Memory B cell (primary cell): ENCODE data around the gene PRIM1.
"Not testable (repeated sequence)": the region's sequence is repeated elsewhere in the genome, so short reads cannot be mapped to it uniquely, and the experiment has no call there.

Experiments
- ATAC-seq: fragments of 150-1000 bp; cut with Tn5 transposase; 2 replicates; pipeline ENCODE4 v1.10.0; 2021; ENCODE audit warnings: low read depth, mild to moderate bottlenecking, moderate library complexity
- DNase-seq, 2 donors: peaks; one replicate each; pipeline ENCODE4 v3.0.0; 2022; ENCODE audit warnings: low spot score in 2 of 2
- H3K27ac Mint-ChIP-seq: one replicate; pipeline ENCODE4 v1.8.0; 2022; ENCODE audit warnings: mild to moderate bottlenecking, moderate library complexity, mixed read lengths
- H3K27me3 Mint-ChIP-seq: one replicate; pipeline ENCODE4 v1.8.0; 2022; ENCODE audit warnings: mixed read lengths
- H3K36me3 Mint-ChIP-seq: one replicate; pipeline ENCODE4 v1.8.0; 2022; ENCODE audit warnings: mild to moderate bottlenecking, mixed read lengths
- H3K4me1 Mint-ChIP-seq: one replicate; pipeline ENCODE4 v1.8.0; 2022; ENCODE audit warnings: mixed read lengths
- H3K4me3 Mint-ChIP-seq: one replicate; pipeline ENCODE4 v1.8.0; 2022; ENCODE audit warnings: mild to moderate bottlenecking, moderate library complexity, mixed read lengths
- H3K9me3 Mint-ChIP-seq: one replicate; pipeline ENCODE4 v1.8.0; 2022; ENCODE audit warnings: mixed read lengths

The PRIM1 gene

DNA sequence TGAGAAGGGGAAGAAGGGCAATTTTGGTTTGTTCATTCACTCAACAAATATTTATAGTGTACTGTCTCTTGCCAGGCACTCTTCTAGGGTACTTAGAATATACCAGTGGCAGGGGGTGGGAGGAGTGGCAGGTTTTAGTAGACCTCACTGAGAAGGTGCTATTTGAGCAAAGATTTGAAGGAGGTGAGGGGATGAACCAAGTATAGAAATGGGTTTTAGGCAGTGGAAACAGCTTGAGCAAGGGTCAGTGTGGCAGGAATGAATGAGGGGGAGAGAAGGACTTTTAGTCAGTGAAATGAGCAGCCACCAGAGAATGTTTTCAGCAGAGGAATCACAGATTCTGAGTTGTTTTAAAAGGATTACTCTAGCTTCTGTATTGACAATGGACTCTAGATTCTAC, 2.3 kb downstream of the PRIM1 start:
- H3K36me3 Mint-ChIP-seq: peaks cover 15% of the 10 kb centered on the region
- H3K4me1 Mint-ChIP-seq: peaks cover 29% of the 10 kb centered on the region
- H3K9me3 Mint-ChIP-seq: no peaks in the 10 kb centered on the region

DNA sequence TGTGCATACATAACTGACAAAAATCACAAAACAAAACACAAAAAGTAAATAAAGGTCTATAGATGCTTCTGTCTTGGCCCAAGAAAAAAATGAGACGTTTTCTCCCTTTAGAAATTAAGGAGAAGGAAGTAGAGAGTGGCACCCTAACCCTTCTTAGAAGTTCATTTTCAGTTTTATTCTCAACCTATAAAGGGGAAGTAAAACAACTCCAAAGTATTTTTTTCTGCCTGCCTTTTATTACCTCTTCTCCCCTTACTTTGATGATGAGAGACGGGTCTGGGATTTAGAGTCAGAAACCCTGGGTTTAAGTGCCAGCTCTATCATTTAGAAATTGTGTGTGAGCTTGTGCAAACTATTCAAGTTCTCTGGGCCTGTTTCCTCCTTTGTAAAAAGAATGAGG, 2.8 kb downstream of the PRIM1 start:
- Mint-ChIP-seq H3K27me3 (no peaks in the 10 kb centered on the region), H3K9me3 (no peaks in the 10 kb centered on the region), H3K27ac (peak overlapping the region; percentile 65), H3K4me3 (peak overlapping the region; percentile 50), H3K36me3 (peaks cover 15% of the 10 kb centered on the region), H3K4me1 (peaks cover 29% of the 10 kb centered on the region)
- DNase-seq (no peak), ATAC-seq (peak; percentile 36)

More for the DNA sequence above, 2.3 kb downstream of the PRIM1 start:
- no peak for DNase-seq
- no peak for ATAC-seq
- Mint-ChIP-seq H3K4me3 (peak overlapping the region; percentile 35), H3K27ac (peak overlapping the region; percentile 65), H3K27me3 (no peaks in the 10 kb centered on the region)

DNA sequence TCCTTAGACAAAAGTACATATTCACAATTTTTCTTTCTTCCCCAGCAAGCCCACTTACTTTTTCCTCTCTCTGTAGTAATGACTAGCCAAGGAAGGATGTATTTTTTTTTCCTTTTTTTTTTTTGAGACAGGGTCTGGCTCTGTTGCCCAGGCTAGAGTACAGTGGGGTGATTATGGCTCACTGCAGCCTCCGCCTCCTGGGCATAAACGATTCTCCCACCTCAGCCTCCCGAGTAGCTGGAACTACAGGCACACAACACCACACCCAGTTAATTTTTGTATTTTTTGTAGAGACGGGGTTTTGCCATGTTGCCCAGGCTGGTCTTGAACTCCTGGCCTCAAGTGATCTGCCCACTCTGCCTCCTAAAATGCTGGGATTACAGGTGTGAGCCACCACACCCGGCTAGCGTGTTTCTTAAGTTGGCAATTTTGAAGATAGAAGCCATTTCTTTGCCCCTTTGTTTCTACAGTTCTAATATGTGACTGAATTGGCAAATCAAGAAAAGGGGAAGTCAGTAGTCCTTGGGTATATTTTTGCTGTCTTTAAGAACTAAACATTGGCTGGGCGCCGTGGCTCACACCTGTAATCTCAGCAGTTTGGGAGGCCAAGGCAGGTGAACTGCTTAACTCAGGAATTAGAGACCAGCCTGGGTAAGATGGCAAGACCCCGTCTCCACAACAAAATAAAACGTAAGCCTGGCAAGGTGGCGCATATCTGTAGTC, 23.8 kb downstream of the PRIM1 start:
- DNase-seq (no peak), ATAC-seq (no peak)
- H3K4me3 Mint-ChIP-seq: no peak overlapping the region
- peaks cover 9% of the 10 kb centered on the region for H3K36me3 Mint-ChIP-seq
- H3K4me1 Mint-ChIP-seq: peaks cover 8% of the 10 kb centered on the region
- H3K9me3 Mint-ChIP-seq: no peaks in the 10 kb centered on the region
- no peak overlapping the region for H3K27ac Mint-ChIP-seq
- no peaks in the 10 kb centered on the region for H3K27me3 Mint-ChIP-seq

DNA sequence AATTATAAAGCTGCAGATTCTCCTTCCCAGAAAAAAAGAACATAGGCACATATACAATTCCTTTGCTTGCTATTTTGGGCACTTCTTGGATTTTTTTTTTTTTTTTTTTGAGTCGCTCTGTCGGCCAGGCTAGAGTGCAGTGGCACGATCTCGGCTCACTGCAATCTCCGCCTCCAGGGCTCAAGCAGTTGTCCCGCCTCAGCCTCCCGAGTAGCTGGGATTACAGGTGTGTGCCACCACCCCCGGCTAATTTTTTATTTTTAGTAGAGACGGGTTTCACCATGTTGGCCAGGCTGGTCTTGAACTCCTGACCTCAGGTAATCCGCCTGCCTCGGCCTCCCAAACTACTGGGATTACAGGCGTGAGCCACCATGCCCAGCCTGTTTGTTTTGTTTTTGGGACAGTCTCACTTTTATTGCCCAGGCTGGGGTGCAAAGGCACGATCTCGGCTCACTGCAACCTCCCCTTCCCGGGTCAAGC, 25.9 kb downstream of the PRIM1 start:
- peak overlapping the region; percentile 87 for H3K27ac Mint-ChIP-seq
- not testable (repeated sequence) for DNase-seq, ATAC-seq, H3K9me3 Mint-ChIP-seq, H3K27me3 Mint-ChIP-seq
- peaks cover 23% of the 10 kb centered on the region for H3K4me1 Mint-ChIP-seq
- peak overlapping the region; percentile 87 for H3K4me3 Mint-ChIP-seq
- peaks cover 13% of the 10 kb centered on the region for H3K36me3 Mint-ChIP-seq

DNA sequence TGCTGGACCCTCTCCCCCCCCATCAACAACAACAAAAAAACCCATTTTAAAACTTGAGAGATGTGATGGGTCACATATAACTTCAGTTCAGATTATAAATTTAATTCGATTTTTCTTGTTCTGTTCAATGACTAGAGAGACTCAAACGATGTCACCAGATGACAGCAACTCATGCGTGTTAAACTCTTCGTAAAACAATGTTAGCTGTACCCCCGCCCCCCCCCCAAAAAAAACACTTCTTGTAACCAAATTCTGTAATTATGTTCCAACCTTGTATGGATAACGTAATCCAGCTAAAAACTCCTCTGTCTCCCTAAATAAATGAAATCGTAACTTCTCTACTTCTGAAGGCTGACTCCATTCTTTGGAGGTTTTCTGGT, 26.4 kb downstream of the PRIM1 start:
- ATAC-seq: no peak
- H3K9me3 Mint-ChIP-seq: no peaks in the 10 kb centered on the region
- H3K4me3 Mint-ChIP-seq: peak overlapping the region; percentile 87
- no peaks in the 10 kb centered on the region for H3K27me3 Mint-ChIP-seq
- no peak for DNase-seq
- H3K27ac Mint-ChIP-seq: peak overlapping the region; percentile 87
- H3K36me3 Mint-ChIP-seq: peaks cover 18% of the 10 kb centered on the region
- peaks cover 28% of the 10 kb centered on the region for H3K4me1 Mint-ChIP-seq

DNA sequence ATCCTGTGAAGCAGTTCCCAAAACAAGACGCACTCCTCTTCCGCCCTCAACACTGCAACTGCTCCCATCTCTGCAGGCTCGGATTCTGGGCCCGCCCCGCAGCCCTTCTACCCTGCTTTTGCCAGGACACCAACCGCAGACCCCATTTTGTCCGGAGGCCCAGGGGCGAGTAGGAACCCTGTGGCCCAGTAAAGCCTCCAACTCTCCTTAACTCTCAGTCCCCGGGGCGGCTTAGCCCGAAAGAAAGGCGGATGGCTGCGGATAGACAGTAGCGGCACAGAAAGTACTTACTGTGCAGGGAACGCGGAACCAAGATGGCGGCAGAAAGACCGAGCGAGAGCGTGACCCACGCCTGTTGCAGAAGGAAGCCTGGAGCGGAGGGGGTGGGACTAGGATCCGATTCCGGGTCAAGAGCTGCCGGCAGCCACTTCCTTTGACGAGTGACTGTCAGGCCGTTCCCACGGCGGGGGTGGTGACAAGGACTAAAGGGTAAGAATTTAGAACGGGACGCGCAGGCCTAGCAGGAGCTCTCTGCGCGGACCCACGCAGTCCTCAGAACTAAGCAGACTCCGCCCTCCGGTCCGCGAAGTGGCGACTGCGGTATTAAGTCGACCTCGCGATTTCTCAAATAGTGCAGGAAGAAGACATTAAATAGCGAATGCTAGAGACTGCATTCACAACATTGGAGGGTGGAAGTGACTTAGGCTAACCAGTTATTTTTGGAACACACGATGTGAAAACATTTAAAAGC, 27.0 kb downstream of the PRIM1 start, which contains the start of gene NACA:
Gene NACA (minus strand): TSS at position 328 of the 751 bp plus-strand sequence. CDS start 778 bp downstream, outside the sequence.
- H3K27me3 Mint-ChIP-seq: no peaks in the 10 kb centered on the region
- H3K27ac Mint-ChIP-seq: peak within 1 kb of the TSS; percentile 87
- peaks cover 34% of the 10 kb centered on the region for H3K4me1 Mint-ChIP-seq
- H3K4me3 Mint-ChIP-seq: peak within 1 kb of the TSS; percentile 87
- ATAC-seq (peak; percentile 90), DNase-seq (peak; percentile 82 to 92)
- H3K9me3 Mint-ChIP-seq: no peaks in the 10 kb centered on the region
- H3K36me3 Mint-ChIP-seq: peaks cover 22% of the 10 kb centered on the region

DNA sequence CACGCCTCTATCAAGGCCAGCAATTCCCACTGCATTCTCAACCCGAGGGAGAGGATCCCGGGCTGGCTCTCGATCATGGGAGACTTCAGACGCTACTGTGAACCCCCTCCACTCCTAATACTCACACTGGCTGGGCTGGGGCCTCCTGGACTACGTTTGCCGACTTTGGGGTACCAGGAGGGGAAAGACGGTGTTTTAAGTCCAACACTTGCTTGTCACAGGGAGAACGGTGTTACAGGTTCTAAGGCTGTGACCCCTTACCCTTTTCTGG, 27.5 kb downstream of the PRIM1 start:
- H3K27me3 Mint-ChIP-seq: no peaks in the 10 kb centered on the region
- H3K36me3 Mint-ChIP-seq: peaks cover 24% of the 10 kb centered on the region
- ATAC-seq (no peak), DNase-seq (no peak)
- H3K4me1 Mint-ChIP-seq: peaks cover 39% of the 10 kb centered on the region
- H3K27ac Mint-ChIP-seq: peak overlapping the region; percentile 87
- no peaks in the 10 kb centered on the region for H3K9me3 Mint-ChIP-seq
- H3K4me3 Mint-ChIP-seq: peak overlapping the region; percentile 87

DNA sequence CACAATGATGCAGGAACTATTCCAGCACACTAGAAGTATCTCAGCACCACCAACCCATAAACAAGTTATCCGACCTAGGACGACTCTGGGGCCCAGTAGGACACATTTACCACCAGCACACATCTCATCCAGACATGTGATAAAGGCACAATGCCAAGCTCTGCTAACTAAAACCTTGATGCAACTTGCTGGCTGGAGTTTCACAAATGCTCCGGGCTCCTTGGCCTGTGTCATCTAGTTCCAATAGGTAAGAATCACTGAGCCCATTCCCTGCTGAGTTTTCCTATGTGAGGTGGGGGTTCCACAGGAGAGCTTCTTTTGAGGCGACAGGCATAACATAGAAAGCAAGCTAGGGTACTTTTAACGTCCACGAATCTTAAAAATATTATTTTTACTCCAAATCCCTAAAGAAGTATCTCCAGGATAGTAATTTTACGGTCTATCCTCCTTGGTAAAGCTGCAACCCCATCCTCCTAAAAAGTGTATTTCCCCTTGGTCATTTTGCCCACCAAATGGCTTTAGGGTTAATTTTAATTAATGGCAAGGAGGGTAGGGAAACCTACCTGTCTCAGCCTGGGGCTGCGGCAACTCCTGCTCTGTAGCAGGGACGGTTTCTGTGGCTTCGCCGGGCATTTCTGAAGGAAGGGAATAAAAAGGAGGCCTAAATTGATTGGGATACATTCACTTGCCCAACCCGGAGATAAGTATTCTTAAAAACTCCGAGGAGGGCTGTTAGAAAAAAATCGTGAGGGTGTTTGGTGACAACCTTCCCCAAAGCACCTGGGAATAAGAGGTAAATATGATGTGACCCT, 28.0 kb downstream of the PRIM1 start:
- Mint-ChIP-seq H3K9me3 (no peaks in the 10 kb centered on the region), H3K4me1 (peaks cover 44% of the 10 kb centered on the region), H3K36me3 (peaks cover 27% of the 10 kb centered on the region), H3K27me3 (no peaks in the 10 kb centered on the region), H3K4me3 (peak overlapping the region; percentile 87), H3K27ac (peak overlapping the region; percentile 87)
- ATAC-seq (no peak), DNase-seq (no peak)

DNA sequence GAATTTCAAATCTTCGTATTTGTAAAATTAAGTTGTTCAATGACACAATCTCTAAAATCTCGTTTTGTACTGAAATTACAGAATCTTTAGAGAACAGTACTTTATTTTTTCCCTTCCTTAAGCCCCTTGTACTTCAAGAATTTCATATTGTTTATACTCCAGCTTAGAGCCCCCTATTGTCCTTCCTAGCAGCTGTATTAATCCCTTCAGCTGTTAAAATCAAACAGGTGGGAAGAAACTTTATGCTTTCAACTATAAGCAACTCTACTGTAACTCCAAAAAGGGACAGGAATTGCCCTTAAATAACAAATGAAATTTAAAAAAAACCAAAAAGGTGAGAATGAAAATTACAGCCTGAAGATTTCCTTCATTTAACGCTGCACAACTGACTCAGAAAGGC, 28.8 kb downstream of the PRIM1 start:
- no peaks in the 10 kb centered on the region for H3K9me3 Mint-ChIP-seq
- peak overlapping the region; percentile 87 for H3K27ac Mint-ChIP-seq
- ATAC-seq (no peak), DNase-seq (no peak)
- H3K4me1 Mint-ChIP-seq: peaks cover 50% of the 10 kb centered on the region
- no peaks in the 10 kb centered on the region for H3K27me3 Mint-ChIP-seq
- peaks cover 32% of the 10 kb centered on the region for H3K36me3 Mint-ChIP-seq
- H3K4me3 Mint-ChIP-seq: peak overlapping the region; percentile 87

DNA sequence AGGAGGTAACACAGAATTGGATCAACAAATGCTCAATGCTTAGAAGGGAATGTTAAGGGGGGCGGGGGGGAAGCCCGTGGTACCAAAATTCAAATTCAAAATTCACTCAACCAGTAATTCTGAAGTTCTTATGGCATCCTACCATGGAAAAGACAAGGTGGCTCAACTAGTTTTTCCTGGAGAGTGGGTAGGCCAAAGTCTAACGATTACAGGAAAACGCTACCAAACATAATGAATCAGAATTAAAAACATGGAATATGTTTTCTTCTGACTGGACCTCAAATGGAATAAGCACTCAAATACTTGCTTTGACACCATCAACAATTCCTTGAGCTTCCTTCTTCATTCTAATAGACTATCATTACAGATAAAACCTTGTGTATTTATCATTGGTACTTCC, 29.3 kb downstream of the PRIM1 start:
- peaks cover 32% of the 10 kb centered on the region for H3K36me3 Mint-ChIP-seq
- H3K4me3 Mint-ChIP-seq: peak overlapping the region; percentile 21

DNA sequence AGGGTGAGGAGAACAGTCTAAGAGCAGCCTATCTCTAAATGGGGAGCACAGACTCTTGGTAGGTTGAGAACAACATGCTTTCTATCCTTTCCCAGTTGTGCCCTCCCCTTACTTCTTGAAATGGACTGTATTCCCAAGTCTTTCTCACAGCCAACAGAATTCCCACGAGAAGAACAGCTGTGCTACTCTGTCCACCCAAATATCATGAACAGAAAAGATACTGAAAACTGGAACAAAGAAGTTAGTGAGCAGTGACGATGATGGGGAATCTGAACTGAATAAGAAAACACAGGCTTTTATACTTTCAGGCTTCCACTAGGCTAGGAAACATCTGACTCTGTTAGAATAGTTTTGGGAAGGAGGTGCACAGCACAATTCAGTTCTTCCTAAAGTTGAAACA, 30.4 kb downstream of the PRIM1 start:
- peaks cover 34% of the 10 kb centered on the region for H3K36me3 Mint-ChIP-seq
- ATAC-seq: no peak
- no peaks in the 10 kb centered on the region for H3K9me3 Mint-ChIP-seq
- H3K27me3 Mint-ChIP-seq: no peaks in the 10 kb centered on the region
- no peak for DNase-seq
- no peak overlapping the region for H3K4me3 Mint-ChIP-seq
- H3K4me1 Mint-ChIP-seq: peaks cover 53% of the 10 kb centered on the region
- H3K27ac Mint-ChIP-seq: peak overlapping the region; percentile 74

More for the DNA sequence above, 29.3 kb downstream of the PRIM1 start:
- H3K9me3 Mint-ChIP-seq: no peaks in the 10 kb centered on the region
- H3K4me1 Mint-ChIP-seq: peaks cover 50% of the 10 kb centered on the region
- H3K27ac Mint-ChIP-seq: peak overlapping the region; percentile 74
- DNase-seq: no peak
- no peak for ATAC-seq
- no peaks in the 10 kb centered on the region for H3K27me3 Mint-ChIP-seq

DNA sequence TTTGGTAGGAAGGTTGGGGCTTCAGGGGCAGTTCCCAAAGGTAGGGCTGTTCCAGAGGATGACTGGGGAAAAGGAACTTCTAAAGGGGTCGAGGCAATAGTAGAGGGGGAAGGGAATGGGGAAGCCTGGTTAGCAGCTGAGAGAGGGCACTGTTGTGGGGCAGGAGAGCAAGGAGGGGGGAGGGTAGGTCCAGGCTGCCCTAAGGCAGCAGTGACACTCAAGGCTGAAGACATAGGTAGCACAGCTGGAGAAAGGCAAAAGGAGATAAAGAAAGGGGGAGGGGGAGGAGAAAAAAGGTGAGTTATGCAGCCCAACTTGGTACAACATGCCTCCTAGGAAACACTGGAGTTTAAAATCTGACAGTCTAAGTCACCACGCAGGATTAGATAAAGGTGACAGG, 30.9 kb downstream of the PRIM1 start:
- ATAC-seq (no peak), DNase-seq (no peak)
- H3K36me3 Mint-ChIP-seq: peaks cover 37% of the 10 kb centered on the region
- H3K4me1 Mint-ChIP-seq: peaks cover 56% of the 10 kb centered on the region
- H3K9me3 Mint-ChIP-seq: no peaks in the 10 kb centered on the region
- H3K27ac Mint-ChIP-seq: peak overlapping the region; percentile 74
- H3K4me3 Mint-ChIP-seq: peak overlapping the region; percentile 18
- H3K27me3 Mint-ChIP-seq: no peaks in the 10 kb centered on the region

DNA sequence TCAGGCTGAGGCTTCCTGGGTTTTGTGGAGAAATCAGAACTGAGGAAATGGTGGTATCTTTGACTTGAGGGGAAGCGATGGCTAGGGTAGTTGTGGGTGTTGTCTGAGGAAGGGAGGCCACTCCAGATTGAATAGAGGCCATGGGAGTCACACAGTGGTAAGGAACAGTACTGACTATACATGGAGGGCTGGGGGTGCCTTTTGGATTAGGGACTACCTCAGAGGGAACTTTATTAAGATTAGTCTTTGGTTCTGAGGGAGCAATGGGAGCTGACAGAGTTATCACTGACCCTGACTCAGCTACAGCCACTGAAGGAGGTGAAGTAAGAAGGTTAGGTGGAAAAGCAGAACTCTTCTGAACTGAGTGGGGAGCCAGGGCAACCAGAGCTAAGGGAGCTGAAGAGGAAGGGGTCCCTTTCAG, 31.4 kb downstream of the PRIM1 start:
- DNase-seq (no peak), ATAC-seq (no peak)
- peak overlapping the region; percentile 74 for H3K27ac Mint-ChIP-seq
- H3K4me3 Mint-ChIP-seq: peak overlapping the region; percentile 18
- H3K27me3 Mint-ChIP-seq: no peaks in the 10 kb centered on the region
- no peaks in the 10 kb centered on the region for H3K9me3 Mint-ChIP-seq
- peaks cover 41% of the 10 kb centered on the region for H3K36me3 Mint-ChIP-seq
- peaks cover 58% of the 10 kb centered on the region for H3K4me1 Mint-ChIP-seq

DNA sequence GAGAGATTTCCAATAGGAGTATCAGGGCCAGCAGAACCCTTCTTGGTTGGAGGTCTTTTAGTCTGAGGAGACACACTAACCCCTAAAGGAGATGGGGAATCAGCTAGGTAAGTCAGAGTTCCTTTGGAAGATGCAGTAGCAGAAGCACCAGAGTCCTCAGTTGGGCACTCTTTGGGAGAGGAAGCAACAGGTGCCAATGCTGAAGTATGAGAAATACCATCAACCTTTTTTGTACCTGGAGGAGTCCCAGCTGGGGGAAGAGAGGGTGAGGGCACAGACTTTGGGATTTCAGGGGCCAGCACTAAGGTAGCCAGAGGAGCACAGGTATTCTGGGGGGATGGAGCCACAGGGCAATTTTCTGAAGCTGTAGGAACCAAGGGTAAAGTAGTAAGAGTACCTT, 33.1 kb downstream of the PRIM1 start:
- no peaks in the 10 kb centered on the region for H3K9me3 Mint-ChIP-seq
- DNase-seq (no peak), ATAC-seq (no peak)
- peaks cover 60% of the 10 kb centered on the region for H3K4me1 Mint-ChIP-seq
- no peaks in the 10 kb centered on the region for H3K27me3 Mint-ChIP-seq
- peaks cover 48% of the 10 kb centered on the region for H3K36me3 Mint-ChIP-seq
- H3K27ac Mint-ChIP-seq: peak overlapping the region; percentile 74
- peak overlapping the region; percentile 33 for H3K4me3 Mint-ChIP-seq
